ENCODE results near the gene RPL41.
A peak's percentile ranks its signal among the peaks of the same experiment; 100 is the strongest.

Gene RPL41

DNA sequence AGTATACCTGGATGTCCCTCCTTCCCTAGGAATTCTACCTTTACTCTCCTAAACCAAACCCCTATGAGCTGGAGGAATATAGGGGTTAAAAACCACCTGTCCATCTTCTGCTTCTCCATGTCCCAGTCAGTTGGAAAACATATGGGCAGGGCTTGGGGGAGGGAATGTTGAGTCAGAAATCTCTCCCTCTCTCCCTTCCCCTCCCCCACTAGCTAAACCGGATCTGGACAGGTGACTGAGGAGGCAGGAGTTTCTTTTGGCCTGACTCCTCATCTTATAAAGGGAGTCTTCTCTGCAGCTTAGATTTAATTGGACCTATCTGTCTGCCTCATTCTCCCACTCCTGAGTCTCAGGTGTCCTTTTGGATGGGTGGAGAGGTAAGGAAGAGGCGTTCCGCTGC, 30.3 kb upstream of the RPL41 start:
- no peak overlapping the region for H3K4me3 ChIP-seq (ENCODE audit: low read length)
- TF ChIP-seq ZNF274 (IDR thresholded peaks at IDR 0.05; ENCODE audit: low read depth, low read length), result no peak

DNA sequence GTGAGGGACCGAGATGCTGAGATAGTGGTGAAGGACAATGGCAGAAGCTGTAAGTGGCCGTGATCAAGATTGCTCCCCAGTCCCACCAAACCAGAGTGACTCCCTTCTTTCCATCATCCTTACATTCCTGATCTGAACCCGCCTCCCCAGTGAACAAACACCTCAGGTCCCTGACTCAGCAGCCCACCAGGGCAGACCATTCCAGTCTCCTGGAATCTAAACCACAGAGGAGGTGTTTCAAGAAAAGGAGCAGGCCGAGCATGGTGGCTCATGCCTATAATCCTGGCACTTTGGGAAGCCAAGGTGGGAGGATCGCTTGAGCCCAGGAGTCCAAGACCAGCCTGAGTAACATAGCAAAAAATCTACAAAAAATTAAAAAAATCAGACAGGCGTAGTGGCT, 29.8 kb upstream of the RPL41 start:
- TF ChIP-seq ZNF274 (IDR thresholded peaks at IDR 0.05; ENCODE audit: low read depth, low read length), result no peak
- no peak overlapping the region for H3K4me3 ChIP-seq (ENCODE audit: low read length)

DNA sequence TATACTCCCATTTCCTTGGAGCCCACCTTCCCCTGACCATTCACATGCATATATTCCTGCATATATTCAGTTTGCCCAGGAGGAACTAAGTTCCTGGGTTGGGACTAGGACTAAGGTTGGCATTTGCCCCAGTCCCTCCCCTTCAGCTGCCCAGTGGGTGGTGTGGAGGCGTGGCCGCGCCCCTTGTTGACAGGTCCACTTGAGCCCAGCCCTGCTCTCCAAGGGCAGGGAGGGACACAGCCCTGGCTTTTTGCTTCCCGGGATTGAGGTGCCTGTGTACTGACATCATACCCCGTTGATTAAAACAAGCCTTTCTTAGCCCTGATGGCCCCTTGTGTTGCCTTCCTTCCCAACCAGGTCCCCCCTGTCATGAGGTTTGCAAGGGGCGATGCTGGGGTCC, 29.2 kb upstream of the RPL41 start:
- TF ChIP-seq ZNF274 (IDR thresholded peaks at IDR 0.05; ENCODE audit: low read depth, low read length), result no peak

DNA sequence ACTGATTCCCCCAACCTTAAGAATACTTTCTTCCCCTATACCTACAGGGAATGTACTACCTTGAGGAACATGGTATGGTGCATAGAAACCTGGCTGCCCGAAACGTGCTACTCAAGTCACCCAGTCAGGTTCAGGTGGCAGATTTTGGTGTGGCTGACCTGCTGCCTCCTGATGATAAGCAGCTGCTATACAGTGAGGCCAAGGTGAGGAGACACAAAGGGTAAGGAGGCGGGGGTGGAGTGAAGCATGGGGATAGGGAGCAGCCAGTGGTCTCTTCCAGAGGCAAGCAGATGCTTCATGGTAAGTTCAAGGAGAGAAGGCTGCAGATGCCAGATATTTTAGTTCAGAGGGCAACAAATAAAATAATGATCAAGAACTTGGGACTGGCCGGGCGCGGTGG, 18.7 kb upstream of the RPL41 start:
- H3K4me3 ChIP-seq (ENCODE audit: low read length), result no peak overlapping the region
- no peak for TF ChIP-seq ZNF274 (IDR thresholded peaks at IDR 0.05; ENCODE audit: low read depth, low read length)

More for the DNA sequence above, 29.2 kb upstream of the RPL41 start:
- H3K4me3 ChIP-seq (ENCODE audit: low read length), result no peak overlapping the region

DNA sequence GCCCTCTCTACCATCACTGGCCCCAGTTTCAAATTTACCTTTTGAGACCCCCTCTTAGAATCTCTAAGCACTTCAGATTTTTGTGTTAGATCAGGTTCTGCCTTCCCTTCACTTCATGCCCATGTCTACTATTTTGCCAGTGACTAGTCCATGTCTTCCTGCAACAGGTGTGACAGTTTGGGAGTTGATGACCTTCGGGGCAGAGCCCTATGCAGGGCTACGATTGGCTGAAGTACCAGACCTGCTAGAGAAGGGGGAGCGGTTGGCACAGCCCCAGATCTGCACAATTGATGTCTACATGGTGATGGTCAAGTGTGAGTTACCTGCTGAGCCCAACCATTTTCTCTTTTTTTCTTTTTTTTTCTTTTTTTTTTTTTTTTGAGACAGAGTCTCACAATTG, 17.8 kb upstream of the RPL41 start:
- no peak overlapping the region for H3K4me3 ChIP-seq (ENCODE audit: low read length)
- TF ChIP-seq ZNF274 (IDR thresholded peaks at IDR 0.05; ENCODE audit: low read depth, low read length), result no peak

DNA sequence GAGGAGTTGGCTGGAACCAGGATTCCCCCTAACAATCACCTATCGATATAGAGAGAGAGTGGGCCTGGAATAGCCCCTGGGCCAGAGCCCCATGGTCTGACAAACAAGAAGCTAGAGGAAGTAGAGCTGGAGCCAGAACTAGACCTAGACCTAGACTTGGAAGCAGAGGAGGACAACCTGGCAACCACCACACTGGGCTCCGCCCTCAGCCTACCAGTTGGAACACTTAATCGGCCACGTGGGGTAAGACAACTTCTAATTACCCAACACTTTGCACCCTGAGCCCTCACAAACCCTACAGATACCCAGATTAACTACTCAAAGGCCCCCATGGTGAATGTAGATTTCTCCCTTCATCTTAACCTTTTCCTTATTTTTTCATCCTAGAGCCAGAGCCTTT, 16.6 kb upstream of the RPL41 start:
- TF ChIP-seq ZNF274 (IDR thresholded peaks at IDR 0.05; ENCODE audit: low read depth, low read length), result no peak
- H3K4me3 ChIP-seq (ENCODE audit: low read length), result no peak overlapping the region

DNA sequence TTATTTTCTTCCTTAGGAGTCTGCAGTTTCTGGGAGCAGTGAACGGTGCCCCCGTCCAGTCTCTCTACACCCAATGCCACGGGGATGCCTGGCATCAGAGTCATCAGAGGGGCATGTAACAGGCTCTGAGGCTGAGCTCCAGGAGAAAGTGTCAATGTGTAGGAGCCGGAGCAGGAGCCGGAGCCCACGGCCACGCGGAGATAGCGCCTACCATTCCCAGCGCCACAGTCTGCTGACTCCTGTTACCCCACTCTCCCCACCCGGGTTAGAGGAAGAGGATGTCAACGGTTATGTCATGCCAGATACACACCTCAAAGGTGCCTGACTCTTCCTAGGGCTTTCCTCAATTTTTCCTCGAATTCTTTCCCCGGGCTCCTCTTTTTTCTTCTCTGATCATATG, 15.4 kb upstream of the RPL41 start:
- H3K4me3 ChIP-seq (ENCODE audit: low read length), result no peak overlapping the region
- TF ChIP-seq ZNF274 (IDR thresholded peaks at IDR 0.05; ENCODE audit: low read depth, low read length), result no peak

DNA sequence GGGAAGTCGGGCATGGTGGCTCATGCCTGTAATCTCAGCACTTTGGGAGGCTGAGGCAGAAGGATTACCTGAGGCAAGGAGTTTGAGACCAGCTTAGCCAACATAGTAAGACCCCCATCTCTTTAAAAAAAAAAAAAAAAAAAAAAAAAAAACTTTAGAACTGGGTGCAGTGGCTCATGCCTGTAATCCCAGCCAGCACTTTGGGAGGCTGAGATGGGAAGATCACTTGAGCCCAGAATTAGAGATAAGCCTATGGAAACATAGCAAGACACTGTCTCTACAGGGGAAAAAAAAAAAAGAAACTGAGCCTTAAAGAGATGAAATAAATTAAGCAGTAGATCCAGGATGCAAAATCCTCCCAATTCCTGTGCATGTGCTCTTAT, 13.8 kb upstream of the RPL41 start:
- no peak overlapping the region for H3K4me3 ChIP-seq (ENCODE audit: low read length)
- no peak for TF ChIP-seq ZNF274 (IDR thresholded peaks at IDR 0.05; ENCODE audit: low read depth, low read length)

DNA sequence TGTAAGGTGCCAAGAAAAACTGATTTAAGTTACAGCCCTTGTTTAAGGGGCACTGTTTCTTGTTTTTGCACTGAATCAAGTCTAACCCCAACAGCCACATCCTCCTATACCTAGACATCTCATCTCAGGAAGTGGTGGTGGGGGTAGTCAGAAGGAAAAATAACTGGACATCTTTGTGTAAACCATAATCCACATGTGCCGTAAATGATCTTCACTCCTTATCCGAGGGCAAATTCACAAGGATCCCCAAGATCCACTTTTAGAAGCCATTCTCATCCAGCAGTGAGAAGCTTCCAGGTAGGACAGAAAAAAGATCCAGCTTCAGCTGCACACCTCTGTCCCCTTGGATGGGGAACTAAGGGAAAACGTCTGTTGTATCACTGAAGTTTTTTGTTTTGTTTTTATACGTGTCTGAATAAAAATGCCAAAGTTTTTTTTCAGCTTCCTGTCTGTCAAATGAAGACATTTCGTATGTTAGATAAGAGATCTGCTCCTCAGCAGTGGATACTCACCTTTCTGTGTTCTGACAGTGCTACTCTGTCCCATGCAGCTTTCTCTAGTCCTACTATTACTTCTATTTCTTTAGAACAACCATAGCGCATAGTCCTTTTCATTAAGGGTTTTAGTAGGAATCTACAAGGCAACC, 13.2 kb upstream of the RPL41 start:
- H3K4me3 ChIP-seq (ENCODE audit: low read length), result no peak overlapping the region; the same call in 1 of the 2 replicates
- TF ChIP-seq ZNF274 (IDR thresholded peaks at IDR 0.05; ENCODE audit: low read depth, low read length), result no peak

DNA sequence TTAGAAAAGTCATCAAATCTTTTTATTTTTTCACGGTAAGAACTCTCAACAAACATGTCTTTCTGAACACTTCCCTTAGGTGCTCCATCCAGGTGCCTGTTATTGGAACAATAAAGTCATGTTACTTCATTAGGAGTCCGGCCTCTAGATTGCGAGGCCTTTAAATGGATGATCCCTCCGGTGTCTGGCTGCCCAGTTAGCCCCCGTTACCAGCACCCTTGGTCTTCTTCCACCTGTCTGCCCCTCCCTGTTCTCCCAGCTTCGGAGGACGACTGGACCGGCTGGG, 12.7 kb upstream of the RPL41 start:
- TF ChIP-seq ZNF274 (IDR thresholded peaks at IDR 0.05; ENCODE audit: low read depth, low read length), result no peak
- peak overlapping the region; percentile 73 for H3K4me3 ChIP-seq (ENCODE audit: low read length)

DNA sequence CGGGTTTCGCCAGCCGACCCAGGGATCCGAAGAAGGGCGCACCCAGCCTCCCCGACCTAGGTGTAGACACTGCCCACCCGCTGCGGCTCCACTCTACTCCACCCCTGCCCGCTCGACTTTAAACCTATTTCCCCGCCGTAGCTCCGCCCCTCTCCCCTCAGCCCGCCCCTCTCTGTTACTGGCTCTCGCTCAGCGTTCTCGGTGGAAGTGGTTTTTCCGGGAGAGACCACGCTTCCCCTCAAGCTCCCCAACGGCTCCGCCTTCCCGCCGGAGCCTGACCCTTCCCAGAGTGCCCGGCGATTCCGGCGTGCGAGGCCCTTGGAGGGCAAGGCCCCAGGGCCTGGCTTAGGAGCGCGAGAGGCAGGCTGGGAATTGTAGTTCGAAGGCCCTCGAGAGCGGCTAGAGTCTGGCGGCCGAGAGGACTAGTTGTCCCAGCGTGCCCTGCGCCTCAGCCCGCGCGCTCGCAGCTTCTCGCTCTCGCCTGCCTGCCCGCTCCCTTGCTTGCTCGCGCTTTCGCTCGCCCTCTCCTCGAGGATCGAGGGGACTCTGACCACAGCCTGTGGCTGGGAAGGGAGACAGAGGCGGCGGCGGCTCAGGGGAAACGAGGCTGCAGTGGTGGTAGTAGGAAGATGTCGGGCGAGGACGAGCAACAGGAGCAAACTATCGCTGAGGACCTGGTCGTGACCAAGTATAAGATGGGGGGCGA, 12.2 kb upstream of the RPL41 start, which contains the start of gene PA2G4:
PA2G4 (plus strand) TSS at position 451 of the 706 bp plus-strand sequence; CDS start at position 630, 179 bp downstream.
- peak within 1 kb of the TSS; percentile 81 for H3K4me3 ChIP-seq (ENCODE audit: low read length)
- no peak for TF ChIP-seq ZNF274 (IDR thresholded peaks at IDR 0.05; ENCODE audit: low read depth, low read length)

DNA sequence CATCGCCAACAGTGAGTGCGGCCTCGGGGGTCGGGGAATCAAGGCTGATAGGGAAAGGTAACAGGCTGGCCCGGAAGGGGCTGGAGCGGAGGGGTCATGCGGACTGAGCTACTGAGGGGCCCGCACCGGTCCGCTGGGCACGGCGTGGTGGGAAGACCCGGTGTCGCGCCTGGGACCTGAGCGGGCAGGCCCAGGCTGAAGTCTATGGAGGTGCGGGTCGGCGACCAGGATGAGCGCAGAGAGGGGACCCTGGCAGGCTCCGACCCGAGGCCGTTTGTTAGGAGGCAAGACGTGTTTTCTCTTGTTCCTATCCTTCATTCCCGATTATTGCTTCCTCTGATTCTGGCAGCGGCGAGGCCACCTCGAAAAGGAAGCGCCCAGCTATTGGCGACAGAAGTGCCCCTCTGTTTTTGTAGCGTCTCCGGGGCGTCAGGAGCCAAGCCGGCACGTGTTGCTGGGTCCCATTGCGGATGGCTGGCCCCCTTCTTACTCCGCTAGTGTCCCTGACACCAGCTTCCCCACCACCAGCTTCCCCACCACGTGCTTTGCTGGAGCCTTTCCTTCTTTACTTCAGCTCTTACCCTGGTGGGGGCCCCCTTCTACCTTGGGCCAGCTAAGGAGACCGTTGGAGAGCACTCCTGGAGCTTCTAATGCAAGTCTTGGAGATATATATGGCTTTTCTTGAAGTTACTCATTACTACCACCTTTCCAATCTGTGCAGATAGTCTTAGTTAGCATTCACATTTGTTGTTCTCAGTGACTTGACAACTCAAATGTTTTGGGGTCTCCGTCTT, 11.4 kb upstream of the RPL41 start:
- peak overlapping the region; percentile 81 for H3K4me3 ChIP-seq (ENCODE audit: low read length)
- TF ChIP-seq ZNF274 (IDR thresholded peaks at IDR 0.05; ENCODE audit: low read depth, low read length), result no peak

DNA sequence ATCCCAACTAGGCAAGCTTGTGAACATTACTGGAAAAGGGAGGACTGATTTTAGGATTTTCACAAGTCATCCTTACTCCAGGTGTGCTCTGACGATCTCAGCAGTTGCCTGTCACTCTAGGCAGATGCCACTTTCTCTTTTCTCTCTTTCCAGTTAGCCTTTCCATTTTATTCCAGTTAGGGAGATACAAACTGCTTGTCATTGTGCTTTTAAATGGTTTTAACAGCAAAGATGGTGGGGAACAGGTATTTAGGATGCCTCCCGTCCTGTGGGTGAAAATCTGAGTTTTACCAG, 10.9 kb upstream of the RPL41 start:
- H3K4me3 ChIP-seq (ENCODE audit: low read length), result peak overlapping the region; percentile 81
- TF ChIP-seq ZNF274 (IDR thresholded peaks at IDR 0.05; ENCODE audit: low read depth, low read length), result no peak

DNA sequence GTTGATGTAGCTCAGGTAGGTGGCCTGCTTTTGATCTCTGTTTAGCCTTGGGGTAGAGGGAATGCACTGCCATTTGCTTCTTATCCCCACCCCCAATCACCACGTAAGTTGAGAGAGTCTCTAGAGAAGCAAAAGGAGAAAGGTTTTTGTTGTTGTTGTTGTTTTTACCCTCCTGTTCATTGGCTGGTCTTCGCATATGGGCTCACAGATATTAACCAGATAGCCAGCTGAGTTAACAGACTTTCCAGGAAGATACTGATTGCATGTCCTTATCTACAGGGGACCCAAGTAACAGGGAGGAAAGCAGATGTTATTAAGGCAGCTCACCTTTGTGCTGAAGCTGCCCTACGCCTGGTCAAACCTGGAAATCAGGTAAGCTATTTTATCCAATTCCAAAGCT, 9.2 kb upstream of the RPL41 start:
- no peak for TF ChIP-seq ZNF274 (IDR thresholded peaks at IDR 0.05; ENCODE audit: low read depth, low read length)
- H3K4me3 ChIP-seq (ENCODE audit: low read length), result no peak overlapping the region

DNA sequence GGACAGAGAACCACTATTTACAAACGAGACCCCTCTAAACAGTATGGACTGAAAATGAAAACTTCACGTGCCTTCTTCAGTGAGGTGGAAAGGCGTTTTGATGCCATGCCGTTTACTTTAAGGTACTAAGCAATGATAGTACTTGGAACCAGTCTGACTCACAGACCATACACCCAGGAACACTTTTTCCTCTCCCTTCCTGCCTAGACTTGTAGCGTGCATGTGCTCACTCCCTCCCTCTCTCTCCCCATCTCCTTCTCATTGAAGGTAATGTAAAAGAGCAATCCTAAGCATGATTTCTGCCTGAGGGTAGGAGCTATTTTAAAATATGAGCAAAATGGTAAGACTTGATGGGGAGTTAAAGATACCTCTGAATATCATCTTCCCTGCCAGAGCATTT, 5.9 kb upstream of the RPL41 start:
- no peak for TF ChIP-seq ZNF274 (IDR thresholded peaks at IDR 0.05; ENCODE audit: low read depth, low read length)
- H3K4me3 ChIP-seq (ENCODE audit: low read length), result no peak overlapping the region
